ENCODE measurements around the gene SCNN1G.

The SCNN1G gene

GRCh38 chr16:23145186-23145585, 37.4 kb upstream of the SCNN1G start:
- ATAC-seq (replicated peaks; ENCODE audit: extremely low read depth, poor library complexity, severe bottlenecking): no peak
- Mint-ChIP-seq H3K27me3 (no peaks in the 10 kb centered on the region), H3K4me3 (no peak overlapping the region), H3K4me1 (peaks cover 23% of the 10 kb centered on the region), H3K9me3 (no peaks in the 10 kb centered on the region), H3K36me3 (ENCODE audit: insufficient read depth) (peaks cover 2% of the 10 kb centered on the region), H3K27ac (ENCODE audit: low read depth) (no peak overlapping the region)
- no peak for DNase-seq (ENCODE audit: low spot score in 2 of 2)

GRCh38 chr16:23145608-23146007, 36.9 kb upstream of the SCNN1G start:
- H3K27ac Mint-ChIP-seq (ENCODE audit: low read depth): no peak overlapping the region
- no peak overlapping the region for H3K4me3 Mint-ChIP-seq
- peaks cover 2% of the 10 kb centered on the region for H3K36me3 Mint-ChIP-seq (ENCODE audit: insufficient read depth)
- no peaks in the 10 kb centered on the region for H3K27me3 Mint-ChIP-seq
- H3K9me3 Mint-ChIP-seq: no peaks in the 10 kb centered on the region
- peaks cover 23% of the 10 kb centered on the region for H3K4me1 Mint-ChIP-seq
- DNase-seq (ENCODE audit: low spot score in 2 of 2) (no peak), ATAC-seq (replicated peaks; ENCODE audit: extremely low read depth, poor library complexity, severe bottlenecking) (no peak)

- Mint-ChIP-seq H3K4me3 (no peak overlapping the region), H3K9me3 (no peaks in the 10 kb centered on the region), H3K27ac (ENCODE audit: low read depth) (no peak overlapping the region), H3K36me3 (ENCODE audit: insufficient read depth) (peaks cover 2% of the 10 kb centered on the region), H3K27me3 (no peaks in the 10 kb centered on the region), H3K4me1 (peaks cover 23% of the 10 kb centered on the region)
- ATAC-seq (replicated peaks; ENCODE audit: extremely low read depth, poor library complexity, severe bottlenecking) (no peak), DNase-seq (ENCODE audit: low spot score in 2 of 2) (no peak)
Measured at GRCh38 chr16:23146877-23147601, 35.5 kb upstream of the SCNN1G start.

GRCh38 chr16:23147666-23148065, 34.9 kb upstream of the SCNN1G start:
- Mint-ChIP-seq H3K27me3 (no peaks in the 10 kb centered on the region), H3K27ac (ENCODE audit: low read depth) (no peak overlapping the region), H3K9me3 (no peaks in the 10 kb centered on the region), H3K4me3 (peak overlapping the region; percentile 85), H3K4me1 (peaks cover 23% of the 10 kb centered on the region), H3K36me3 (ENCODE audit: insufficient read depth) (peaks cover 2% of the 10 kb centered on the region)
- DNase-seq (ENCODE audit: low spot score in 2 of 2) (no peak), ATAC-seq (replicated peaks; ENCODE audit: extremely low read depth, poor library complexity, severe bottlenecking) (no peak)

- Mint-ChIP-seq H3K9me3 (no peaks in the 10 kb centered on the region), H3K27ac (ENCODE audit: low read depth) (peak overlapping the region; percentile 38), H3K4me3 (peak overlapping the region; percentile 85), H3K36me3 (ENCODE audit: insufficient read depth) (peaks cover 2% of the 10 kb centered on the region), H3K27me3 (no peaks in the 10 kb centered on the region), H3K4me1 (peaks cover 23% of the 10 kb centered on the region)
- ATAC-seq (replicated peaks; ENCODE audit: extremely low read depth, poor library complexity, severe bottlenecking) (no peak), DNase-seq (ENCODE audit: low spot score in 2 of 2) (no peak)
Measured at GRCh38 chr16:23148166-23148512, 34.4 kb upstream of the SCNN1G start.

- ATAC-seq (replicated peaks; ENCODE audit: extremely low read depth, poor library complexity, severe bottlenecking) (peak; percentile 41), DNase-seq (ENCODE audit: low spot score in 2 of 2) (peak; percentile 30 to 31)
- Mint-ChIP-seq H3K4me1 (peaks cover 23% of the 10 kb centered on the region), H3K27ac (ENCODE audit: low read depth) (peak overlapping the region; percentile 38), H3K4me3 (peak overlapping the region; percentile 88), H3K9me3 (no peaks in the 10 kb centered on the region), H3K27me3 (no peaks in the 10 kb centered on the region), H3K36me3 (ENCODE audit: insufficient read depth) (peaks cover 2% of the 10 kb centered on the region)
Measured at GRCh38 chr16:23148513-23149266, 33.9 kb upstream of the SCNN1G start.

- Mint-ChIP-seq H3K9me3 (no peaks in the 10 kb centered on the region), H3K27me3 (peaks cover 7% of the 10 kb centered on the region), H3K27ac (ENCODE audit: low read depth) (peak within 1 kb of the TSS; percentile 38), H3K36me3 (ENCODE audit: insufficient read depth) (peaks cover 2% of the 10 kb centered on the region), H3K4me3 (peak within 1 kb of the TSS; percentile 88), H3K4me1 (peaks cover 23% of the 10 kb centered on the region)
- ATAC-seq (replicated peaks; ENCODE audit: extremely low read depth, poor library complexity, severe bottlenecking) (peak; percentile 98), DNase-seq (ENCODE audit: low spot score in 2 of 2) (peak; percentile 72 to 79)
Measured at GRCh38 chr16:23149267-23149992, 33.1 kb upstream of the SCNN1G start, which contains the start of gene USP31. Gene USP31, minus strand, starts transcription at chr16:23149452. Its CDS starts 182 bp downstream, at chr16:23149270.

- DNase-seq (ENCODE audit: low spot score in 2 of 2) (no peak), ATAC-seq (replicated peaks; ENCODE audit: extremely low read depth, poor library complexity, severe bottlenecking) (no peak)
- peaks cover 2% of the 10 kb centered on the region for H3K36me3 Mint-ChIP-seq (ENCODE audit: insufficient read depth)
- H3K4me1 Mint-ChIP-seq: peaks cover 20% of the 10 kb centered on the region
- H3K27ac Mint-ChIP-seq (ENCODE audit: low read depth): peak overlapping the region; percentile 38
- H3K27me3 Mint-ChIP-seq: peaks cover 12% of the 10 kb centered on the region
- no peaks in the 10 kb centered on the region for H3K9me3 Mint-ChIP-seq
- peak overlapping the region; percentile 88 for H3K4me3 Mint-ChIP-seq
Measured at GRCh38 chr16:23149993-23150364, 32.6 kb upstream of the SCNN1G start.

GRCh38 chr16:23152386-23153178, 30.0 kb upstream of the SCNN1G start:
- H3K4me3 Mint-ChIP-seq: no peak overlapping the region
- peaks cover 22% of the 10 kb centered on the region for H3K4me1 Mint-ChIP-seq
- H3K27ac Mint-ChIP-seq (ENCODE audit: low read depth): no peak overlapping the region

GRCh38 chr16:23155445-23156049, 27.0 kb upstream of the SCNN1G start:
- Mint-ChIP-seq H3K9me3 (no peaks in the 10 kb centered on the region), H3K4me1 (peaks cover 6% of the 10 kb centered on the region), H3K27ac (ENCODE audit: low read depth) (no peak overlapping the region), H3K4me3 (no peak overlapping the region), H3K27me3 (peaks cover 57% of the 10 kb centered on the region), H3K36me3 (ENCODE audit: insufficient read depth) (peaks cover 2% of the 10 kb centered on the region)
- ATAC-seq (replicated peaks; ENCODE audit: extremely low read depth, poor library complexity, severe bottlenecking) (no peak), DNase-seq (ENCODE audit: low spot score in 2 of 2) (no peak)

More at GRCh38 chr16:23152386-23153178, 30.0 kb upstream of the SCNN1G start:
- ATAC-seq (replicated peaks; ENCODE audit: extremely low read depth, poor library complexity, severe bottlenecking) (no peak), DNase-seq (ENCODE audit: low spot score in 2 of 2) (no peak)
- Mint-ChIP-seq H3K27me3 (peaks cover 37% of the 10 kb centered on the region), H3K9me3 (no peaks in the 10 kb centered on the region), H3K36me3 (ENCODE audit: insufficient read depth) (peaks cover 2% of the 10 kb centered on the region)

GRCh38 chr16:23156110-23156509, 26.4 kb upstream of the SCNN1G start:
- no peak overlapping the region for H3K27ac Mint-ChIP-seq (ENCODE audit: low read depth)
- no peak overlapping the region for H3K4me3 Mint-ChIP-seq
- no peaks in the 10 kb centered on the region for H3K9me3 Mint-ChIP-seq
- H3K4me1 Mint-ChIP-seq: peaks cover 6% of the 10 kb centered on the region
- H3K27me3 Mint-ChIP-seq: peaks cover 62% of the 10 kb centered on the region
- H3K36me3 Mint-ChIP-seq (ENCODE audit: insufficient read depth): peaks cover 2% of the 10 kb centered on the region
- no peak for DNase-seq (ENCODE audit: low spot score in 2 of 2)
- no peak for ATAC-seq (replicated peaks; ENCODE audit: extremely low read depth, poor library complexity, severe bottlenecking)

Measured in central memory CD8-positive, alpha-beta T cell (primary cell).